ENCODE measurements around the gene APIP.

The APIP gene

DNA sequence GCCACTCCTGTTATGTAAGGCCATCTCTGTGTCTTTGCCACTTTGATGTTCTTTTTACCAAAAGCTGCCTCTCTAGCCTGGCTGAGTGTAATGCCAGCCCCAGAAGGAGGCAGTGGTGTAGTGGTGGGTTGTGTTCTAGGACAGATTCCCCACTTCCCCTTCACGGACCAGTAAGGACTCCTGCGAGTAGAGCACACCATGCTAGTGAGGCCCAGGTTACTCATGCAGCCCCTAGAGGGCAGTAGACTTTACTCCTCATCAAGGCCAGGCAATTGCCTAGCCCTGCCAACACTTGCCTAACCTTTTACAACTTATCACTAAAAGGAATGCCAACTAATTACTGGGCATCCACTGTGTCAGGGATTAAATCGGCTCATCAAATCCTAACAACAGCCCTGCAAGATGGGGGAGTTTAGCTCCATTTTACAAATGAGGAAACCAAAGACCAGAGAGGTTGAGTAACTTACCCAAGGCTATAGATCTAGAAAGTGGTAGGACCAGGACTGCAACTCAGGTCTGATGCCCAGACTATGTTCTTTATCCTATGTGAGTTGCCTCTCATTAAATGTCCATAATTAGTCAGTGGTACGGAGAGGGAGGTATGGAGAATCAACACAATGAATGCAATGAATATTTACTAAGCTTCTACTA is 75.3 kb downstream of the APIP start:
- DNase-seq (ENCODE audit: low spot score) = peak; percentile 50

DNA sequence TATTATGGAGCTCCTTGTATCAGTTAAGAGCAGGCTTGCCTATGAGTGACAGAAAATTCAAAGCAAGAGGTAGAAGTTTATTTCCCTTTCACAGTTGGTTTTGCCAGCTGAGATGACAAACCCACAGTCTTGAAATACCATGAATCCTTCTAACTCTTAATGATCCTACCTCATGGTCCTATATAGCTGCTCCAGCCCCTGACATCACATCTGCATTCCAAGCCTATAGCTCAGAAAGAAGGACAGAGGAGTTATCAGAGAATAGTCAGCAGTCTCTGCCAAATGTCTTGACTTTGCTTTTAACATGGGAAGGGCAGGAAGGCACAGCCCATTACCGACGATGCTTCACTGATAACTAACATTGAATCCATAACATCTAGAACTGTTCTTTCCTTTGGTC is 76.2 kb downstream of the APIP start:
- no peak for DNase-seq (ENCODE audit: low spot score)

DNA sequence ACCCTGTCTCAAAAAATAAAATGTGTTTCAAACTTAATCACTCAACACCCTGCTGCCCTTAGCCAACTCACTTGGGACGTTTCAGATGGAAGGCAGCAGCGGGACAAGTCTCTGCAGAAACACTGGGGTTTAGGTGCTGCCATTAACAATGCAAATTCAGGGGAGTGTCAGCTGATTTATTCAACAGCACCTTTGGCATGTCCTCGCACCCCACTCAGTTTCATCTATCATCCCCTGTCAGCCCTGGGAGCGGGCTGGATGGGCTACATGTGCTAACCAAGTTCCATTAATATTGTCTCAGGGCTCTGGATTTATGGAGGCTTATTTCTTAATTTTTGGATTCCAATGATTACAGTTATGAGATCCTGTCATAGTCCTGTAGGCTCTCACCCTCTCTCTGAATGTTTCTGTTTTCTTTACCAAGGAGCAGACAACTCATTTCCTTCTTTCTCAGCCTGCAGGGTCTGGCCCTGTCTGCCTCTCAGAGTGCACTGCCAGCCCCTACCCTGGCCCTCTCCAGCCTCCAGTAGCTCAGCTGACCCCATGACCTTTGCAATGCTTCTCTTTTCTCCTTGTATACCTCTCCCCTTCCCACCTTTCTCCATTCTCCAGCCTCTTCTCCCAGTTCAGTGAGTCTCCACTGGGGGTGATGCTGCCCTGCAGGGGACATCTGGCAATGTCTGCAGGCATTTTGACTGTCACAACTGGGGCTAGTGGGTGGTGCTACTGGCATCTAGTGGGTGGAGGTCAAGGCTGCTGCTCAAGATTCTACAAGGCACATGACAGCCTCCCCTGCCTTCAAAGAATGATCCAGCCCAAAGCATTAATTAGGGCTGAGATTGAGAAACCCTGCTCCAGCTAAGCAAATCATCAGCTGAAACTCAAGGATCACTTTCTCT is 79.0 kb downstream of the APIP start:
- no peak for DNase-seq (ENCODE audit: low spot score)

DNA sequence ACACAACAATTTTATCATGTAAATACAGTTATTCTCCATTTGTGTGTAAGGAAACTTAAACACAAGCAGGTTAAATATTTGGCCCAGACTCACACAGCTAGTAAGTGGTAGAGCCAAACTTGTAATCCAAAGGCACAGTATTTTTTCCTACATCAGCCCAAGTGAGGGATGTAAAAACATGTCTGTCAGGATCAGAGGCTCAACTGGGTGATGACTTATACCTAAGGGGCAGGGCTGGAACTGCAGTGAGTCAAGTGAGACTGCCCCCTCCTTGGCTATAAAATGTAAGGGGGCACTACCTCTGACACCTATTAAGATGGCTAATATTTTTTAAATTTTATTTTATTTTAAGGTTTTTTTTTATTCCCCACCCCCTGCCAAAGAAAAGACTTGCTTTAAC is 82.6 kb downstream of the APIP start:
- DNase-seq (ENCODE audit: low spot score) = no peak

All from LoVo (cell line).